Stimulated activated CD4-positive, alpha-beta T cell treated with anti-CD3 and anti-CD28 coated beads, TNF-alpha, amount 100 ng/mL, for 4 hours (primary cell): ENCODE results near the gene PRKAA1.

Source experiments
- DNase-seq, 3 experiments: peaks; one replicate each; pipeline ENCODE4 v3.0.0-alpha.2; 2020; ENCODE audit warnings: low read depth in 3 of 3

PRKAA1 gene

DNA sequence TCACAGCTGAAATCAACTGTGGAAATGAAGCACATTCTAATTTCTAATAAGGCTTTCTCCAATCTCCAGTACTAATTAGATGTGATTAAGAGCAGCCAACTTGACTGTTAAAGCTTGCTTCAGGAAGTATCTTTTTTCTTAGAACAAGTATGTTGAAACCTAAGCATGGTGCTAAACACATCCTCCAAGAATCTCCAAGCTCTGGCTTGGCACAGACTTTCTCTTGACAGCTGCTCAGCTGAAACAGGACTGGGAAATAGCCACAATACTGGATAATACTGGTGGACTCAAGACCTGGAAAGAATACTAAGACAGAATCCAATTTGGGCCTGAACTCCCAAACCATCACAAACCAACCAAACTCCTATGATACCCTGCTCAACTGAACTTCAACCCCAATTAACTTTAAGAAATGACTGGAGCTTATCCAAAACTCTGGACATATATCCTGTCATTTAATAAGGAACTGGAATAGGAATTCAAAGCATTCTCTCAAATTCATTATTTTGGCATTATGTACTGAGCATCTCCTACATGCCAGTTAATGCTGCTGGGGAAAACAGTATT lies 16.2 kb downstream of the PRKAA1 start:
- DNase-seq: no peak

DNA sequence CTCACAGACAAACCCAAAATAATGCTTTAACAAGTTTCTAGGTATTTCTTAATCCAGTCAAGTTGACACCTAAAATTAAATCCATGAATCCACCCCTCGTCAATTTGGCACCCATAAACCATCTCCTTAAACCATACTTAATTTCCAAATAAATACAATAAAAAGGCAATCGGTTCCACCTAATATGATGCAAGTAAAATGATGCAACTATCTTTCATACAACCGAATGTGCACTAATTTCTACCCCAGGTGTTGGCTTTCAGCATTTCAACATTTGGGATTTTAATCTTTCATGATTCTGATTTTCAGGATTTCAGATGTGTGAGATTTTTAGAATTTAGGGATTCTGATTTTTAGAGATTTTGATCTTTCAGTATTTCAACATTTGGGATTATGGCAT lies 17.3 kb downstream of the PRKAA1 start:
- no peak for DNase-seq

DNA sequence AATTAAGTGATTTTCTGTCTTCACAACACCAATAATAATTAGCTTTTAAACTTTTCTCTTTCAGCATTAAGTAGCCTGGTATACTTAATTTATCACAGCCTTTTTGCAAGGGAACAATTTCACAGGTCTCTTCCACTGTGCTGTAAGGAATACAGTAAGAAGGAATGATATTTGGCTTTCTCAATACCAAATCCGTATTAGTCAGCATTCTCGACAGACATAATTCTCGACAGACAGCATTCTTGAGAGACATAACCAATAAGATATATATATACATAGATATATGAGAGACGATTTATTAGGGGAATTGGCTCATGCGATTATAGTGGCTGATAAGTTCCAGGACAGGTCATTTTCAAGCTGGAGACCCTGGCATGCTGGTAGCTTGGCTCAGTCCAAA lies 18.0 kb downstream of the PRKAA1 start:
- DNase-seq: no peak

GRCh38 chr5:40779561-40779960 lies 18.6 kb downstream of the PRKAA1 start:
- DNase-seq: no peak

GRCh38 chr5:40778133-40778532 lies 20.0 kb downstream of the PRKAA1 start:
- DNase-seq: no peak

DNA sequence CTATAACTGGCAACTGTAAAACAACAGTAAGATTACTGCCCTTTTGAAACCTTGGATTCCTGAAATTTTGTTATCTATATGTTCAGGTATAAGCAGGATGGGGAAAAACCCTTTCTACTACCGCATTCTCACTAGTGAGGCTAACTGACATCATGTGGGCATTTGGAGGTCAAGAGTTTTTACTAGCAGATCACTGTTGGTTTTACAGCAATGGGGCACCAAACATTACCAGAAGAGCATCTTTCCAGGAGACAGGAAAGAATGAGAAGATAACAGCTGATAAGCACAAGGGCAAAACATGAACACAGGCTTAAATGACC lies 21.6 kb downstream of the PRKAA1 start:
- DNase-seq: no peak

GRCh38 chr5:40775846-40776657 lies 22.1 kb downstream of the PRKAA1 start:
- DNase-seq: no peak

- DNase-seq: no peak
Observed at GRCh38 chr5:40775085-40775845, 22.9 kb downstream of the PRKAA1 start.

GRCh38 chr5:40774623-40775022 lies 23.6 kb downstream of the PRKAA1 start:
- no peak for DNase-seq

GRCh38 chr5:40770764-40771163 lies 27.4 kb downstream of the PRKAA1 start:
- DNase-seq: no peak

GRCh38 chr5:40762705-40763104 lies 35.5 kb downstream of the PRKAA1 start:
- no peak for DNase-seq

DNA sequence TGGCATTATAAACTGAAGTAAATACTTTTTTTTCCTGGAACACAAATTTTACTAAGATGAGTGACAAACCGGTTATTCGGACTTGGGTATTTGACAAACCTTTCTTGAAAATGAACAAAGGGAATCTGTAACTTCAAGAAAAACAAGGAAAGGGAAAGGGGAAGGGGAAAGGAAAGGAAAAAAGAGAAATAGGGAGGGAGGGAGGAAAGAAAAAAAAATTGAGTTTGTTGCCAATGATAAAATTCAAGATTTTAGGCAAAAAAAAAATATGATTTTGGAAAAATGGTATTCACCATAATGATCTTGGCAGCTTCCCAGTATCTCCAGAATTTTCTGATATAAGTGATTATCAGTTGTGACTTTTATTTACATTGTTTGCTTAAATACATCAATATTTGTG lies 40.8 kb downstream of the PRKAA1 start:
- DNase-seq: no peak

DNA sequence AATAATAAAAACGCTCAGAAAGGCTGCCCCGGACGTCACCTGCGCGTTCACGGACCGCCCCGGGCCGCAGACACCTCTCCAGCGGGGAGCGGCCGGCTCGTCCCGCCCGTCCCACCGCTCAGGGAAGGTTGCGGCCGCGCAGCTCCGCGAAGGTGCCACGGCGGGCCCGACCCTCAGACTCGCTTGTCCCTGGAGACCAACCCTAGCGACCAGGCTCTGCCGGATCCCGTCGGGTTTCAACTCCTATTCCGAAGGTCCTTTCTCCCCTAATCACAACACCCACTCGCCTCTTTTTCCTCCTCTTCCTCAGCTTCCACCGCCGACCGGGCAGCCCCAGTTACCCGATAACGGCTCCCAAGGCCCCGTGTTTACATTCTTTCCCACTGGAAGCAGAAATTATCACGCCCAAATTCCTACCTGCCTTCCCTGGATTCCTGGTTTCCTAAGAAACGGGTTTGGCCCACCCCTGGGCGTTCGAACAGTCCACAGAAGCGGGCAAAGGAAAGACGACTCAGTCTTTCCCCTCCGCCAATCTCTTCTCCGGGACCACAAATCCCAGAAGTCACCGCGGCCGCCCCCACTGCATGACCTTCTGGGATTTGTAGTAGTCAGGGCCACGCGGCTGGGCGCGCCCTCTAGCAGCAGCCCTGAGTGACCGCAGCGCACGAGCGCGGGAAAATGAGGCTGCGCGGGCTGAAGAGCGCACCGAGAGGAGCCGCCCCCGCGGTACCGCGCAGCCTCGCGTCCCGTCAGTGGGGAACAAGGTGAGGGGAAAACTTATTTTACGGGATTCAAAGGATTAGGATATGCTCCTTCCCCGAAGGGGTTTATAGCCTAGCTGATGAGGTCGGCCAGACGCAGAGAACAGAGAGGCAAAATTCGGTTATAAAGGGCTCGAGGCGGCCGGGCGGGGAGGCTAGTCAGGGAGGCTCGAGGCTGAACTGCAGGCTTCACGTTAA lies 42.5 kb downstream of the PRKAA1 start, which contains the start of gene TTC33:
TTC33 (minus strand) TSS at position 555 of the 959 bp plus-strand sequence. CDS start 8,943 bp downstream, outside the sequence.
- DNase-seq: peak; percentile 86 to 92 (median 91)

GRCh38 chr5:40755093-40755406 lies 43.1 kb downstream of the PRKAA1 start:
- DNase-seq: peak; percentile 17 to 37 (median 32)

GRCh38 chr5:40754381-40755092 lies 43.6 kb downstream of the PRKAA1 start:
- no peak for DNase-seq

DNA sequence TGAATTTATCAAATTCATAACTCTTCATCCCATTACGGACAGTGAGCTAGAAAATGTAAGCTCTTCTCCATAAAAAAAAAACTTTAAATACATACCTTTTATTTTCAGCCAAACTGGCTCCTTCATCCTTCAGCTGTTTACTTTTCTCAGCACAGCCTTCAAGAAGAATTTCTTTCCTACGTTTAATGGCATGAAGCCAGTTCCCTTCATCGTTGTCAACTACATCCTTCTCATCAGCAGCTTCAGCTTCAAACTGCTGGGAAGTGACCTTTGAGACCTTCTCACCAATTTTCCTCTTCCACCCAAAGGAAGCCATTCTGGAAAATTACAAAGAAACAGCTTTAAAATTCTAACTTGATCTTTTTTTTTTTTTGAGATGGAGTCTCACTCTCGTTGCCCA lies 51.5 kb downstream of the PRKAA1 start:
- no peak for DNase-seq

GRCh38 chr5:40743771-40744170 lies 54.4 kb downstream of the PRKAA1 start:
- DNase-seq: no peak

- no peak for DNase-seq
Observed at GRCh38 chr5:40738502-40738901, 59.7 kb downstream of the PRKAA1 start.

DNA sequence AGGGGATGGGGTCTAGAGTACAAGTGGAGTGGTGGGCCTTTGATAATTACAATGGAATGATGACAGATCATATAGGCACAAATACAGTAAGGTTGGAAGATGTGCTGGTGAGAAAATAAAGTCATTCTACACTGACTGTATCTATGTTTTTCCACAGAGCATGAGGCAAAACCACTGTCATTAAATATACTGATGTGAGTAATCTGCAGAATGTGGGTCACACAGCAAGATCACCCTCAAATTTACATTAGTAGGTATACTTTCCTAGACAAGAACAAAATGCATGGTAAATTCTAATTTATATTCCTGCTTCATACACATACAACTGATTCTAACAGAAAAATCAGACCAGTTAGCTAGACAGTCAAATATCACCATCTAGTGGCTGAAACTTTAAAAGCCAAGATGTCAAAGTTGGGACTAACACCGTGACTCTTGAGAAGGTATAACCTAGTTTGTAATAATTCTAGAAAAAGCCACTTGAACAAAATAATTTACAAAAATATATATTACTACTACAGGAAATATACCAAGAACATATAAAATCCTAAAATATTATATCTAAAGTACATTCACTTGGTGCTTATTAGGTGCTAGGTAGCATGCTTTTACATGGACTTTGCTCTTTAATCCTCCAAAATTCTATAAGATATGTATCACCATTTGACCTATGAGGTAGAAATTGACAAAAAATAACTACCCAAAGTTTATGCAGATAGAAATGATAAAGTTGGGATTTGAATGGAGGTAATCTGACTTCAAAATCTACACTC lies 61.9 kb downstream of the PRKAA1 start:
- DNase-seq: no peak

DNA sequence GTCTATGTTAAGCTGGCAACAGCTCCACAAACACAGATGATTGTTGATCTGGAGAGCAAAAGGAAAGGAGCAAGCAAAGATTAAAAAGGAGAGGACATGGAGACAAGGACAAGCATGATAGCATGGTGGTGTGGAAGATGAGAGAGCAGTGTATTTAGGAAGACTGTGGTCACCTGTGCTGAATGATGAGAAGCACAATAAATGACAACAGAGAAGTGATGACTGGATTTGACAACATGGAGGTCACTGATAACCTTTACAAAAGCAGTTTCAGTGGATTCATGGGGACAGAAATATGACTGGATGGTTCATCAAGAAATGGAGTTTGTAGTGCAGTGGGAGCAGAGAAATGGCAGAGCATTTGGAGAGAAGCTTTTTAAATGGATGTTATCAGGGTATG lies 62.6 kb downstream of the PRKAA1 start:
- DNase-seq: no peak
